Measurements from ENCODE around the gene ZBTB42.
"Not testable (repeated sequence)": the region's sequence is repeated elsewhere in the genome, so short reads cannot be mapped to it uniquely, and the experiment has no call there.

ZBTB42 gene

GRCh38 chr14:104826189-104826860 is 25.4 kb downstream of the ZBTB42 start:
- no peak overlapping the region for H3K27ac ChIP-seq (ENCODE audit: poor library complexity, severe bottlenecking)
- ATAC-seq (ENCODE audit: low read depth): peak; percentile 76

DNA sequence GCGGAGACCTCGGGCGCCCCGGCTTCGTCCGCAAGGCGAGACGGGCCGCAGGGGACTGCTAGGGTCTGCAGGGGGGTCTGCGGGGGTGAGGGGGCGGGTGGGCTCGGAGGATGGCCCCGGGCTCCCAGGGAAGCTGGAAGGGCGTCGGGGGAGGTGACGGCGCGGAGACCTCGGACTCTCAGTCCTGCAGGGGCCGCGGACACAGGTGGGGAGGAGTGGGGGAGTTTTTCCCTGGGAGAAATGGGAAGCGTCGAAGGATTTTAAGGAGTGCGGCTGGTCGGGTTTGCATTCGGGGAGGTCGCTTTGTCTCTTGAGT is 25.9 kb downstream of the ZBTB42 start:
- H3K27ac ChIP-seq (ENCODE audit: poor library complexity, severe bottlenecking): no peak overlapping the region
- H3K9me3 ChIP-seq (ENCODE audit: severe bottlenecking): no peaks in the 10 kb centered on the region
- no peaks in the 10 kb centered on the region for H3K4me1 ChIP-seq (ENCODE audit: insufficient read depth, poor library complexity, severe bottlenecking)
- TF ChIP-seq CTCF (IDR thresholded peaks at IDR 0.05; ENCODE audit: poor library complexity, severe bottlenecking): no peak
- no peaks in the 10 kb centered on the region for H3K36me3 ChIP-seq (ENCODE audit: low read depth)
- H3K4me3 ChIP-seq (ENCODE audit: severe bottlenecking): peak overlapping the region; percentile 39
- DNase-seq (ENCODE audit: low spot score) (no peak), ATAC-seq (ENCODE audit: low read depth) (no peak)
- H3K27me3 ChIP-seq (ENCODE audit: insufficient read depth, poor library complexity, severe bottlenecking): no peaks in the 10 kb centered on the region

More at GRCh38 chr14:104826189-104826860, 25.4 kb downstream of the ZBTB42 start:
- Histone ChIP-seq H3K9me3 (ENCODE audit: severe bottlenecking) (no peaks in the 10 kb centered on the region), H3K4me3 (ENCODE audit: severe bottlenecking) (peak overlapping the region; percentile 39), H3K36me3 (ENCODE audit: low read depth) (no peaks in the 10 kb centered on the region), H3K4me1 (ENCODE audit: insufficient read depth, poor library complexity, severe bottlenecking) (no peaks in the 10 kb centered on the region), H3K27me3 (ENCODE audit: insufficient read depth, poor library complexity, severe bottlenecking) (no peaks in the 10 kb centered on the region)
- peak; percentile 99 for TF ChIP-seq CTCF (IDR thresholded peaks at IDR 0.05; ENCODE audit: poor library complexity, severe bottlenecking)
- DNase-seq (ENCODE audit: low spot score): peak; percentile 89

DNA sequence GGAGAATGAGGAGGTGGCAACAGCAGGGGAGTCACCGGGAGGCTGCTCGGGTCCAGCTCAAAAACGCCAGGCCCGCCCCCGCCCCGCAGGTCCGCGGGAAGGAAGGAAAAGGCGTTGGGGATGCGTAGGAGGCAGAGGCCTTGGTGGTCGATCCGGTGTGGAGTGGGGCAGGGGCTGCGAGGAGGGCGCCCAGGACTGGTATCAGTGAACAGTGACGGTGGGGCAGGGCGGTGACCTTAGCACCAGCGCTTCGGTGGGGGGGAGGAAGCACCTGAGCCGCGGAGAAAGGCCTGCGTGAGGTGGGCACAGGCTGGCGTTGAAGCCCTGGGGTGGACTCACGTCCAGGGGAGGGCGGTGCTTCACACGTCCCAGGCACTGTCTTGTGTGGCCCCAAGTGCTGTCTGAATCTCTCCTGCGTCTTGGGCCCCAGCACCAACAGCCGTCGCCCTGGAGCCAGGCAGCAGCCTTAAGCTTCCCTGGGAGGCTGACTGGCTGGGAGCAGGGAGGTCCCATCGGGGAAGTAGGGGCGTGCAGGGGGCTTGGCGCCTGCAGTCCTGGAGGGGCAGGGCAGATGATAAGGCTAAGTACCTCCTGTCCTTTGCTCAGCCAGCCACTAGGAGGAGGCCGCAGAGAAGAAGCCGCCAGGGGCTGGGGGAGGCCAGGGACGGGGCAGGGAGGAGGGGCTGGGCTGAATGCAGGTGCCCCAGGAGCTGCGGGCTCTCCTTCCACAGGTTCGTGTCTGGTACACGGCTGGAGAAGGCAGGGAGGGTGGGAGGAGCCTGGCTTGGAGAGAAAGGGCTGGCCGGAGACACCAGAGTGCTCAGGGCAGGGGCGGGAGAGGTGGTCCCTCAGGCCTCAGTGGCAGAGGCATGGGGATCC is 26.5 kb downstream of the ZBTB42 start:
- Histone ChIP-seq H3K9me3 (ENCODE audit: severe bottlenecking) (no peaks in the 10 kb centered on the region), H3K4me1 (ENCODE audit: insufficient read depth, poor library complexity, severe bottlenecking) (no peaks in the 10 kb centered on the region), H3K4me3 (ENCODE audit: severe bottlenecking) (peak overlapping the region; percentile 39), H3K27ac (ENCODE audit: poor library complexity, severe bottlenecking) (no peak overlapping the region), H3K36me3 (ENCODE audit: low read depth) (no peaks in the 10 kb centered on the region), H3K27me3 (ENCODE audit: insufficient read depth, poor library complexity, severe bottlenecking) (no peaks in the 10 kb centered on the region)
- peak; percentile 75 for DNase-seq (ENCODE audit: low spot score)
- peak; percentile 66 for ATAC-seq (ENCODE audit: low read depth)
- TF ChIP-seq CTCF (IDR thresholded peaks at IDR 0.05; ENCODE audit: poor library complexity, severe bottlenecking): peak; percentile 46

DNA sequence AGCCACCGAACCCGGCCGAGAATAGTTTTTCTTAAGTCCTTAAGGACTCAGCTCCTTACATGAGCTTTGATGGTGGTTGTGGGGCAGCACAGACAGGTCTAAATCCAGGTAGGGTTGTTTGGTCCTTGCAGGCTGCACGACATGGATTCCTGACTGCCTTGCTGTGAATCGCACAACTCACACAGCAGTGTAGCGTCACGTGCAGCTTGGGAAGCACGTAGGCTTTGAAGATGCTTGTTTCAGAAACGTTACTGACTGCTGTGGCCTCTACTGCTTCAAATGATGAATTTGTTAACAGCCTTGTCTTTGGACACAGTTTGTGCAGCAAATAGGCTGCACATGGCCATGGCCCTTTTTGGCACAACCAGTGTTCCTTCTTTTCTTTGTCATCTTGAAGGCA is 29.9 kb downstream of the ZBTB42 start:
- no peaks in the 10 kb centered on the region for H3K4me1 ChIP-seq (ENCODE audit: insufficient read depth, poor library complexity, severe bottlenecking)
- DNase-seq (ENCODE audit: low spot score) (peak; percentile 29), ATAC-seq (ENCODE audit: low read depth) (no peak)
- no peak overlapping the region for H3K4me3 ChIP-seq (ENCODE audit: severe bottlenecking)
- TF ChIP-seq CTCF (IDR thresholded peaks at IDR 0.05; ENCODE audit: poor library complexity, severe bottlenecking): no peak
- no peaks in the 10 kb centered on the region for H3K36me3 ChIP-seq (ENCODE audit: low read depth)
- H3K27me3 ChIP-seq (ENCODE audit: insufficient read depth, poor library complexity, severe bottlenecking): no peaks in the 10 kb centered on the region
- H3K9me3 ChIP-seq (ENCODE audit: severe bottlenecking): no peaks in the 10 kb centered on the region
- H3K27ac ChIP-seq (ENCODE audit: poor library complexity, severe bottlenecking): no peak overlapping the region

DNA sequence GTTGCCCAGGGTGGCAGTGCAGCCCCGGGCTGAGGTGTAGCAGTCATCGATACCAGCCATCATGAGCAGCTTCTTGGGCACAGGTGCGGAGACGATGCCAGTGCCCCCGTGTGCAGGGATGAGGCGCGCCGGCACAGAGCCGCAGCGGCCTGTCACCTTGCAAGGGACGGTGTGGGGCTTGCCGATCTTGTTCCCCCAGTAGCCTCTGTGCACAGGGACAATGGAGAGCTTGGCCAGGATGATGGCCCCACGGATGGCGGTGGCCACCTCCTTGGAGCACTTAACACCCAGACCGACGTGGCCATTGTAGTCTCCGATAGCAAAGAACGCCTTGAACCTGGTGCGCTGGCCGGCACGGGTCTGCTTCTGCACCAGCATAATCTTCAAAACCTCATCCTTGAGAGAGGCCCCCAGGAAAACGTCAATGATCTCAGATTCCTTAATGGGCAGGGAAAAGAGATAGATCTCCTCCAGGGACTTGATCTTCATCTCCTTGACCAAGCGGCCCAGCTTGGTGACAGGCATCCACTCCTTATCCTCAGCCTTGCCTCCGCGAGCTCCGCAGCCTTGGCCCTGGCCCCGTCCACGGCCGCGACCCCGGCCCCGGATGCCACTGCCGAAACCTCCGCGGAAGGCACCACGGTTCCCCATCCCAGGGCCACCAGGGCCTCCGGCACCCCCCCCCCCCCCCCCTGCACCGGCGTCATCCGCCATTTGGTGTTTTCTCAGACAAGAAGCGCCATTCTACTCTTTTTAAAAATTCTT is 35.5 kb downstream of the ZBTB42 start:
- H3K36me3 ChIP-seq (ENCODE audit: low read depth); H3K27ac ChIP-seq (ENCODE audit: poor library complexity, severe bottlenecking); H3K4me3 ChIP-seq (ENCODE audit: severe bottlenecking); H3K4me1 ChIP-seq (ENCODE audit: insufficient read depth, poor library complexity, severe bottlenecking); ATAC-seq (ENCODE audit: low read depth); H3K9me3 ChIP-seq (ENCODE audit: severe bottlenecking): not testable (repeated sequence)
- DNase-seq (ENCODE audit: low spot score): peak; percentile 43
- H3K27me3 ChIP-seq (ENCODE audit: insufficient read depth, poor library complexity, severe bottlenecking): peaks cover 36% of the 10 kb centered on the region
